Heart left ventricle (tissue), 16 donors: ENCODE results near the gene CBX7. TPM values are rescaled to one million over a fixed set of nuclear protein-coding genes. Genes with fewer than 3 reads are reported as not detected.

Experiments
- ATAC-seq, 4 donors: fragments of 200-7000 bp; cut with Tn5 transposase; one replicate each; pipeline ENCODE4 v1.9.1; 2020 to 2022; ENCODE audit warnings: moderate library complexity in 4 of 4, mild to moderate bottlenecking in 3 of 4, moderate number of reproducible peaks in 1 of 4
- DNase-seq, 5 donors: peaks; one replicate each; pipeline ENCODE4 v3.0.0-alpha.2; 2020
- H3K27ac ChIP-seq, 12 donors: fragments of 200-600 bp; sonication (generic) in 4 of 12; one replicate each; pipeline versions ENCODE4 v1.5.0 to v1.8.0; 2016 to 2022; ENCODE audit warnings: mild to moderate bottlenecking in 2 of 12
- H3K27me3 ChIP-seq, 9 donors: fragments of 200-600 bp; sonication (generic) in 2 of 9; one replicate each; pipeline versions ENCODE4 v1.5.1 to v1.8.0; 2016 to 2022; ENCODE audit warnings: mild to moderate bottlenecking in 3 of 9
- H3K36me3 ChIP-seq, 9 donors: fragments of 200-600 bp; sonication (generic) in 2 of 9; one replicate each; pipeline versions ENCODE4 v1.5.0 to v1.8.0; 2018 to 2022; ENCODE audit warnings: mild to moderate bottlenecking in 2 of 9
- H3K4me1 ChIP-seq, 12 donors: fragments of 200-600 bp; sonication (generic) in 4 of 12; one replicate each; pipeline versions ENCODE4 v1.5.0 to v1.8.0; 2016 to 2022; ENCODE audit warnings: mild to moderate bottlenecking in 3 of 12
- H3K4me3 ChIP-seq, 12 donors: fragments of 200-600 bp; sonication (generic) in 4 of 12; one replicate each; pipeline versions ENCODE4 v1.5.0 to v1.8.0; 2017 to 2022; ENCODE audit warnings: mild to moderate bottlenecking in 9 of 12, moderate library complexity in 4 of 12
- H3K9me3 ChIP-seq, 12 donors: fragments of 200-600 bp; sonication (generic) in 4 of 12; one replicate each; pipeline versions ENCODE4 v1.5.0 to v1.8.0; 2016 to 2022; ENCODE audit warnings: mild to moderate bottlenecking in 1 of 12
- CTCF ChIP-seq, 12 donors: fragments of 200-600 bp; sonication (generic) in 4 of 12; IDR thresholded peaks; one replicate each; pipeline versions ENCODE4 v1.5.0 to v1.8.0; 2018 to 2022; ENCODE audit warnings: antibody characterized with exemption in 12 of 12, mild to moderate bottlenecking in 5 of 12
- POLR2A ChIP-seq, 2 donors: fragments of 450-650 bp; IDR thresholded peaks; one replicate each; pipeline ENCODE4 v1.6.1; 2017; ENCODE audit warnings: antibody characterized with exemption in 2 of 2, mild to moderate bottlenecking in 2 of 2, moderate library complexity in 2 of 2
- WGBS, 4 donors: extraction: QIAGEN DNeasy Blood & Tissue Kit in 2 of 4; methylation state at CpG; one replicate each; pipeline versions ENCODE4 v1.1.5 to v1.1.7; 2013 to 2018; 5-methylcytosine and 5-hydroxymethylcytosine counted together
- intact Hi-C, 10 donors: fragments of 100-400 bp; cut with DNase I; formaldehyde crosslinking; loops; one replicate each; pipeline versions ENCODE4 v1.11.1 to v1.14.2; 2022
- polyA plus RNA-seq, 2 donors: library from polyadenylated mRNA; stranded (reverse); fragments of 200-250 nt; gene quantifications; one replicate each; pipeline ENCODE4 v1.2.3, GENCODE V29; 2013
- total RNA-seq, 9 donors: library from RNA; depleted of rRNA in 2 of 9; stranded (reverse); fragments of >200 nt in 2 of 9; fragmentation: NEBNext Ultra II Directional in 3 of 9; extraction: Animal tissue kit (Norgen Biotek cat#: 25700) in 3 of 9; gene quantifications; one replicate each; pipeline versions ENCODE4 v1.1.0 to v1.2.4, GENCODE V29; 2016 to 2023
- donor health status: ischemic (EF 13 %, LVEDD 7.1; RV severe dilation, severe dysfunction).
- donor health status: healthy with polysubstance abuse.
- donor health status: DM: no; HTN: yes; CAD: no.
- donor health status: DM: no; HTN: no; CAD: no.
- donor health status: ischemic (EF 25% LVEDD 6.9; RV normal size, moderate dysfunction).
- donor health status: ischemic (EF 25% LVEDD 5.7; RV mildly dilated, moderate dysfunction).
- donor health status: healthy.
- donor health status: DM: yes; HTN: yes; CAD: no.
- donor health status: ischemic (EF 35%, LVEDD 5.7; RV mildly dilated, moderate dysfunction).
- donor health status: nonischemic (EF 11% LVEDD 7.7; RV severe dilation, severe dysfunction).
- donor health status: DM: yes; HTN: yes; CAD: no.
- donor health status: PGD.
- donor health status: ischemic (EF 29% LVEDD 5.4; RV normal size, mild dysfunction).
- donor health status: nonischemic (EF 23%, LVEDD 6.1; RV moderate dilation, normal function).

The CBX7 gene
- total and polyA plus RNA-seq, 11 donors: 48.3 to 187 (median 69.8) TPM

DNA sequence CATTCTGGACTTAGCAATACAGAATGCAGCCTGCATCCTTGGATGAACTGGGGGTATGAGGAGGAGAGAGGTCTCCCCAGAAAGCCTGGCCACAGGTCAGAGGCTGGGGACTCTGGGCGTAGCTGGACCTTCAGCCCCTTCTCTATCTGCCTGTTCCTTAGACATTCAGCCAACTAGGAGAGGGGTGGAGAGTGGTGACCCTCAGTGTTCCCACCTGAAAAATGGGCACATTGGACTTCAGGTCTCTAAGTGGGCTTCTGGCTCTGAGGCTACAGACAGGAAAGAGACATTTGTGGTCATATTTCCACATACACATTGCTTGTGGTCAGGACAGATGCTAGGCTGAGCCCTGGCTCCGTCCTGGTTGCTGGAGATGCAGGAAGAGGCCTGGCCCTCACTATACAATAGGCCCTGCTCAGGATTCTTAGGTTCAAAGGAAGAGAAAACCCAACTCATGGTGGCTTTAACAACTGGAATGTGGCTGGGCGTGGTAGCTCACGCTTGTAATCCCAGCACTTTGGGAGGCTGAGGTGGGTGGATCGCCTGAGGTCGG is 30.1 kb upstream of the CBX7 start:
- ATAC-seq (no peak), DNase-seq (peak in 1 of 5 donors; percentile 6)
- no peaks in the 10 kb centered on the region for H3K36me3 ChIP-seq
- H3K27me3 ChIP-seq: no peaks in the 10 kb centered on the region
- intact Hi-C loops: no loop called here
- peaks cover 0 to 9% (median 0%) of the 10 kb centered on the region in 12 donors for H3K9me3 ChIP-seq
- no peak overlapping the region for H3K27ac ChIP-seq
- H3K4me3 ChIP-seq: no peak overlapping the region
- 85 to 95% (median 89%) methylated on average over 6 of the region's 6 CpGs for WGBS, 4 donors
- H3K4me1 ChIP-seq: peaks cover 6 to 49% (median 30%) of the 10 kb centered on the region in 12 donors
- TF ChIP-seq POLR2A (IDR thresholded peaks at IDR 0.05) (no peak), CTCF (IDR thresholded peaks at IDR 0.05) (no peak)

DNA sequence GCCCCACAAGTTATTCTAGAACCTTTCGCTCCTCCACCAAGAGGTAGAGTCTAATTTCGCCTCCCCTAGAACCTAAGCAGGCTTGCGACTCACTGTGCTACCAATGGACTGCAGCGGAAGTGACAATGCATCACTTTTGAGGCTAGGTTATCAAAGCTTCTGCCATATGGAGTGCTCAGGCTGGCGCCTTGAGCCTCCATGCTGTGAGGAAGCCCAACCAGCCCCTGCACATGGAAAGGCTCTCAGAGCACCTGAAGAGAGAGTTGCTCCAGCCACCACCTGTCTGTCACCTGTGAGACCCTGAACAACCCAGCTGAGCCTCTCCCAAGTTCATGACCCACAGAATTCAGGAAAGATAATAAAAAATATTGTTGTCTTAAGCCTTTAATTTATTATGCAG is 29.3 kb upstream of the CBX7 start:
- intact Hi-C loops: no loop called here
- no peaks in the 10 kb centered on the region for H3K27me3 ChIP-seq
- peaks cover 0 to 9% (median 0%) of the 10 kb centered on the region in 12 donors for H3K9me3 ChIP-seq
- peaks cover 6 to 55% (median 38%) of the 10 kb centered on the region in 12 donors for H3K4me1 ChIP-seq
- DNase-seq (peak in 1 of 5 donors; percentile 10), ATAC-seq (no peak)
- TF ChIP-seq CTCF (IDR thresholded peaks at IDR 0.05): no peak
- no peak for TF ChIP-seq POLR2A (IDR thresholded peaks at IDR 0.05)
- 95 to 98% (median 96%) methylated on average over 4 to 5 of the region's 5 CpGs for WGBS, 4 donors
- no peak overlapping the region for H3K27ac ChIP-seq
- no peaks in the 10 kb centered on the region for H3K36me3 ChIP-seq
- no peak overlapping the region for H3K4me3 ChIP-seq

- intact Hi-C loops: no loop called here
- WGBS, 4 donors: 94 to 97% (median 94%) methylated on average over 8 of the region's 8 CpGs
- H3K9me3 ChIP-seq: peaks cover 0 to 9% (median 0%) of the 10 kb centered on the region in 12 donors
- H3K4me1 ChIP-seq: peaks cover 6 to 56% (median 42%) of the 10 kb centered on the region in 12 donors
- no peak for ATAC-seq
- no peaks in the 10 kb centered on the region for H3K36me3 ChIP-seq
- no peak for TF ChIP-seq POLR2A (IDR thresholded peaks at IDR 0.05)
- TF ChIP-seq CTCF (IDR thresholded peaks at IDR 0.05): no peak
- no peak overlapping the region for H3K27ac ChIP-seq
- no peak for DNase-seq
- H3K4me3 ChIP-seq: no peak overlapping the region
- H3K27me3 ChIP-seq: no peaks in the 10 kb centered on the region
Measured at GRCh38 chr22:39181356-39181755, 28.9 kb upstream of the CBX7 start.

GRCh38 chr22:39179841-39180335 is 27.4 kb upstream of the CBX7 start:
- DNase-seq (peak in 1 of 5 donors; percentile 16), ATAC-seq (no peak)
- H3K4me3 ChIP-seq: no peak overlapping the region
- peaks cover 0 to 9% (median 0%) of the 10 kb centered on the region in 12 donors for H3K9me3 ChIP-seq
- TF ChIP-seq POLR2A (IDR thresholded peaks at IDR 0.05): no peak
- no peak for TF ChIP-seq CTCF (IDR thresholded peaks at IDR 0.05)
- WGBS, 4 donors: 73 to 79% (median 75%) methylated on average over 21 of the region's 21 CpGs
- H3K4me1 ChIP-seq: peaks cover 16 to 56% (median 47%) of the 10 kb centered on the region in 12 donors
- intact Hi-C loops: loop anchor here in 8 of 10 donors (5.0 to 10.0 kb wide), 3 partner anchors 52 to 345 kb away; partner anchors contain the start of gene ATF4 (in 4 of the 8)
- no peaks in the 10 kb centered on the region for H3K36me3 ChIP-seq
- no peaks in the 10 kb centered on the region for H3K27me3 ChIP-seq
- peak overlapping the region in 3 of 12 donors; percentile 22 to 66 (median 26) for H3K27ac ChIP-seq
